GM19452 (cell line): Measurements from ENCODE around the gene CEP57.
"Not testable (repeated sequence)": the region's sequence is repeated elsewhere in the genome, so short reads cannot be mapped to it uniquely, and the experiment has no call there.

Source experiments
- ATAC-seq: cut with Tn5 transposase; IDR thresholded peaks from one replicate; pipeline ENCODE4 v1.9.1; 2021; ENCODE audit not compliant: unreplicated experiment

Gene CEP57

DNA sequence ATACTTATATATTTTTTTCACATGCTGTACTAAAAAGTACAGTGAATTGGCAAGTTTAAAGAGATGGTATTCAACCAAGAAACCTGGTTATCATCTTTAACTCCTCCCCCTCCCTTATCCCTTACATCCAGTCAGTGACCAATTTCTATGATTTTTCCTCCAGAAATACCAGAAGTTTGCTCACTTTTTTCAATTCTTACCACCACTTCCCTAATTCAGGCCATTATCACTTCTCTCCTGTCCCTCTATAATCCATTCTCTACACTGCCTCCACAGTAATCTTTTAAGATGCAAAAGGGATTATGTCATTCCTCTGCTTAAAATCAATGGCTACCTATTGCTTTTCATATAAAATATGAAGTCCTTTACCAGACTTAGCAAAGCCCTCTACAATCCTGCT, 62.8 kb downstream of the CEP57 start:
- no peak for ATAC-seq

GRCh38 chr11:95853862-95854261, 63.6 kb downstream of the CEP57 start:
- no peak for ATAC-seq

GRCh38 chr11:95854362-95854761, 64.1 kb downstream of the CEP57 start:
- not testable (repeated sequence) for ATAC-seq

DNA sequence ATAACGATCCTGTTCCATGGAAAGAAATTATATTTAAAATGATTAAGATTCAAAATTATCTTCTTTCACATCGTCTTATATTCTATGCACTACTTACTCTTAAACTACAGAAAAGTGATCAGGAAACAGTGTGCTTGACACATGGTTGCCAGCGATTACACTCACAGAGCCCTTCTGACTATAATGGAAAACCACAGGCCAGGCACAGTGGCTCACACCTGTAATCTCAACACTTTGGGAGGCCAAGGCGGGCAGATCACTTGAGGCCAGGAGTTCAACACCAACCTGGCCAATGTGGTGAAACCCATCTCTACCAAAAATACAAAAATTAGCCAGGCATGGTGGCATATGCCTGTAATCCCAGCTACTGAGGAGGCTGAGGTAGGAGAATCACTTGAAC, 69.7 kb downstream of the CEP57 start:
- ATAC-seq, result not testable (repeated sequence)

DNA sequence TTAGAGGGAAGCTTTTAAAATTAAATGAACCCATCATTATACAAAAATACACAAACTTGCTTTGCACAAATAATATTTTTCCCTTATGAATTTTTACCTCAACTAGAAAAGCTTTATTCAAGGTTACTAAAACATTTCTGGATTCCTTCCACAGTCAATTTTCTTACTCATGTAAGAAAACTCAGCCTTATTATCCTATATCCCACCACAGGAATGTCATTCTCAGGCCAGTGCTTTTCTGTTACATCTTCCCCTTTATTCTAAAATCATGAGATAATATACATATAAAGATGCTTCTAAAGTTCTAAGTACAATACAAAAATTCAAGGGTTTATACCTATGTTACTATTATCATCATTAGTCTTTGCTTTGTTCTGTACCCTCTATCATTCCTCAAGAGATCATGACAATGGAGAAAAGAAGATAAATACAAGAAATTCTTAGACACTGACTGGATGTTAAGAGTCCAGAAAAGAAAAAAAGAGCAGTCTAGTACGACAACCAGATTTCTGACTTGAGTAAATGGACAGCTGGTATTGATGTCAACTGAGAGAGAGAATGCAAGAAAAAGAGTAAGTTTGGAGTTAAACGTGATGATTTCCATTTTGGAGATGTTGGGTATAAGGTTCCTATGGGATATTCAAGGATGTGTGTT, 73.3 kb downstream of the CEP57 start:
- no peak for ATAC-seq

DNA sequence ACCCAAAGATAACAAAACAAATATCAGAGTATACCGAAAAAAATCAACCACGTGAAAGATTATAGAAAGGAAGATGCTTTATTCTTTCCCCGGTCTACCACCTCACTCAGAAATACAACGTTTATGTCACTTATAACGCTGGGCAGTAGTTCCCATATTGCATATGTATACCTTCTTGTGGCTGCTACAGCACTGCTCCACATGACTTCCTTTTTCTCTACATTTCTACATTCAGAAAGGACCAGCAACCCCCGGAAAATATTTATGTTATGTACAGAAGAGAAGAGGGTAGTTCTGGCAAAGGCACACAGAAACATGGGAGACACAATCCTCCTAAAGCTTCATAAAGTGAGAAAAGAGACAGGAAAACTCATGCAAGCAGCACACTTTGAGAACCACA, 76.8 kb downstream of the CEP57 start:
- ATAC-seq, result no peak

DNA sequence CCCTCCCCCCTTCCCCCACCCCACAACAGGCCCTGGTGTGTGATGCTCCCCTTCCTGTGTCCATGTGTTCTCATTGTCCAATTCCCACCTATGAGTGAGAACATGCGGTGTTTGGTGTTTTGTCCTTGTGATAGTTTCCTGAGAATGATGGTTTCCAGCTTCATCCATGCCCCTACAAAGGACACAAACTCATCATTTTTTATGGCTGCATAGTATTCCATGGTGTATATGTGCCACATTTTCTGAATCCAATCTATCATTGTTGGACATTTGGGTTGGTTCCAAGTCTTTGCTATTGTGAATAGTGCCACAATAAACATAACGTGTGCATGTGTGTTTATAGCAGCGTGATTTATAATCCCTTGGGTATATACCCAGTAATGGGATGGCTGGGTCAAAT, 80.6 kb downstream of the CEP57 start:
- not testable (repeated sequence) for ATAC-seq

DNA sequence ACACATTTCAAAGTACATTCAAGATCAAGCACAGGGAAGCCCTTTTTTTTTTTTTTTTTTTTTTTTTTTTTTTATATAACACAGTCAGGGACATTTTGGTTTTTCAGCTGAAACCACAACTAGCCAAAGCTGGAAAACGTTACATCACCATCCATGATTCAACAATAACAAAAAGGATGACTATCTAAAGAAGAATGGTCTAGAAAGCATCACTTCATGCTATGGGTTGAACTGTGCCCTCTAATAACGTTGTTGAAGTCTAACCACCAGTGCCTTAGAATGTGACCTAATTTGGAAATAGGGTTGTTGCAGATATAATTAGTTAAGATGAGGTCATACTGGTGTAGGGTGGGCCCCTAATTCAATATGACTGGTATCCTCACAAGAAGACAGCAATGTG, 87.0 kb downstream of the CEP57 start:
- no peak for ATAC-seq
